ENCODE results near the gene SETX.
A peak's percentile ranks its signal among the peaks of the same experiment; 100 is the strongest.

The SETX gene

GRCh38 chr9:132239999-132240840, 114.6 kb downstream of the SETX start:
- Histone ChIP-seq H3K27ac (ENCODE audit: low read depth, low read length) (no peak overlapping the region), H3K9me3 (ENCODE audit: control insufficient read depth, insufficient read depth, low read length) (no peaks in the 10 kb centered on the region), H3K27me3 (ENCODE audit: control insufficient read depth, insufficient read depth, low read length) (peaks cover 30% of the 10 kb centered on the region), H3K9ac (ENCODE audit: low read depth, low read length) (no peak overlapping the region), H3K36me3 (ENCODE audit: control insufficient read depth, insufficient read depth, low read length) (no peaks in the 10 kb centered on the region), H3K4me3 (ENCODE audit: low read depth, low read length) (peak overlapping the region; percentile 69), H3K4me1 (ENCODE audit: control insufficient read depth, insufficient read depth, low read length) (peaks cover 12% of the 10 kb centered on the region; the same call in 1 of the 2 replicates)

- H3K36me3 ChIP-seq (ENCODE audit: control insufficient read depth, insufficient read depth, low read length): no peaks in the 10 kb centered on the region
- no peak overlapping the region for H3K27ac ChIP-seq (ENCODE audit: low read depth, low read length)
- H3K27me3 ChIP-seq (ENCODE audit: control insufficient read depth, insufficient read depth, low read length): peaks cover 30% of the 10 kb centered on the region
- no peak overlapping the region for H3K9ac ChIP-seq (ENCODE audit: low read depth, low read length)
- peaks cover 12% of the 10 kb centered on the region; the same call in 1 of the 2 replicates for H3K4me1 ChIP-seq (ENCODE audit: control insufficient read depth, insufficient read depth, low read length)
- H3K9me3 ChIP-seq (ENCODE audit: control insufficient read depth, insufficient read depth, low read length): no peaks in the 10 kb centered on the region
- no peak overlapping the region for H3K4me3 ChIP-seq (ENCODE audit: low read depth, low read length)
Measured at GRCh38 chr9:132239518-132239917, 115.3 kb downstream of the SETX start.

GRCh38 chr9:132238992-132239391, 115.8 kb downstream of the SETX start:
- H3K36me3 ChIP-seq (ENCODE audit: control insufficient read depth, insufficient read depth, low read length): no peaks in the 10 kb centered on the region
- H3K4me1 ChIP-seq (ENCODE audit: control insufficient read depth, insufficient read depth, low read length): peaks cover 11% of the 10 kb centered on the region; the same call in 1 of the 2 replicates
- no peaks in the 10 kb centered on the region for H3K9me3 ChIP-seq (ENCODE audit: control insufficient read depth, insufficient read depth, low read length)
- peaks cover 28% of the 10 kb centered on the region for H3K27me3 ChIP-seq (ENCODE audit: control insufficient read depth, insufficient read depth, low read length)
- H3K4me3 ChIP-seq (ENCODE audit: low read depth, low read length): no peak overlapping the region
- H3K27ac ChIP-seq (ENCODE audit: low read depth, low read length): no peak overlapping the region
- no peak overlapping the region for H3K9ac ChIP-seq (ENCODE audit: low read depth, low read length)

GRCh38 chr9:132238026-132238972, 116.5 kb downstream of the SETX start:
- Histone ChIP-seq H3K4me1 (ENCODE audit: control insufficient read depth, insufficient read depth, low read length) (peaks cover 6% of the 10 kb centered on the region; the same call in 1 of the 2 replicates), H3K9ac (ENCODE audit: low read depth, low read length) (no peak overlapping the region), H3K27me3 (ENCODE audit: control insufficient read depth, insufficient read depth, low read length) (peaks cover 21% of the 10 kb centered on the region)

GRCh38 chr9:132237481-132237880, 117.3 kb downstream of the SETX start:
- H3K9ac ChIP-seq (ENCODE audit: low read depth, low read length): no peak overlapping the region
- H3K4me3 ChIP-seq (ENCODE audit: low read depth, low read length): no peak overlapping the region
- H3K27me3 ChIP-seq (ENCODE audit: control insufficient read depth, insufficient read depth, low read length): peaks cover 13% of the 10 kb centered on the region
- H3K27ac ChIP-seq (ENCODE audit: low read depth, low read length): no peak overlapping the region
- no peaks in the 10 kb centered on the region for H3K9me3 ChIP-seq (ENCODE audit: control insufficient read depth, insufficient read depth, low read length)
- 0 out of 2 replicates have a peak, but pooled peaks cover 1% of the 10 kb centered on the region for H3K4me1 ChIP-seq (ENCODE audit: control insufficient read depth, insufficient read depth, low read length)
- no peaks in the 10 kb centered on the region for H3K36me3 ChIP-seq (ENCODE audit: control insufficient read depth, insufficient read depth, low read length)

More at GRCh38 chr9:132238026-132238972, 116.5 kb downstream of the SETX start:
- Histone ChIP-seq H3K27ac (ENCODE audit: low read depth, low read length) (no peak overlapping the region), H3K36me3 (ENCODE audit: control insufficient read depth, insufficient read depth, low read length) (no peaks in the 10 kb centered on the region), H3K4me3 (ENCODE audit: low read depth, low read length) (no peak overlapping the region), H3K9me3 (ENCODE audit: control insufficient read depth, insufficient read depth, low read length) (no peaks in the 10 kb centered on the region)

- peaks cover 10% of the 10 kb centered on the region; the same call in 1 of the 2 replicates for H3K27me3 ChIP-seq (ENCODE audit: control insufficient read depth, insufficient read depth, low read length)
- no peaks in the 10 kb centered on the region for H3K4me1 ChIP-seq (ENCODE audit: control insufficient read depth, insufficient read depth, low read length)
- no peak overlapping the region for H3K27ac ChIP-seq (ENCODE audit: low read depth, low read length)
- H3K9me3 ChIP-seq (ENCODE audit: control insufficient read depth, insufficient read depth, low read length): no peaks in the 10 kb centered on the region
- no peaks in the 10 kb centered on the region for H3K36me3 ChIP-seq (ENCODE audit: control insufficient read depth, insufficient read depth, low read length)
- H3K9ac ChIP-seq (ENCODE audit: low read depth, low read length): no peak overlapping the region
- H3K4me3 ChIP-seq (ENCODE audit: low read depth, low read length): no peak overlapping the region
Measured at GRCh38 chr9:132236662-132237311, 118.0 kb downstream of the SETX start.

GRCh38 chr9:132235894-132236661, 118.7 kb downstream of the SETX start:
- H3K27me3 ChIP-seq (ENCODE audit: control insufficient read depth, insufficient read depth, low read length): 0 out of 2 replicates have a peak, but pooled peaks cover 10% of the 10 kb centered on the region
- no peaks in the 10 kb centered on the region for H3K36me3 ChIP-seq (ENCODE audit: control insufficient read depth, insufficient read depth, low read length)
- H3K4me1 ChIP-seq (ENCODE audit: control insufficient read depth, insufficient read depth, low read length): no peaks in the 10 kb centered on the region

GRCh38 chr9:132235125-132235524, 119.7 kb downstream of the SETX start:
- Histone ChIP-seq H3K9me3 (ENCODE audit: control insufficient read depth, insufficient read depth, low read length) (no peaks in the 10 kb centered on the region), H3K4me1 (ENCODE audit: control insufficient read depth, insufficient read depth, low read length) (no peaks in the 10 kb centered on the region)

More at GRCh38 chr9:132235894-132236661, 118.7 kb downstream of the SETX start:
- Histone ChIP-seq H3K9me3 (ENCODE audit: control insufficient read depth, insufficient read depth, low read length) (no peaks in the 10 kb centered on the region), H3K4me3 (ENCODE audit: low read depth, low read length) (no peak overlapping the region), H3K27ac (ENCODE audit: low read depth, low read length) (no peak overlapping the region), H3K9ac (ENCODE audit: low read depth, low read length) (no peak overlapping the region)

GRCh38 chr9:132234535-132234934, 120.3 kb downstream of the SETX start:
- Histone ChIP-seq H3K4me1 (ENCODE audit: control insufficient read depth, insufficient read depth, low read length) (no peaks in the 10 kb centered on the region), H3K9ac (ENCODE audit: low read depth, low read length) (no peak overlapping the region), H3K27me3 (ENCODE audit: control insufficient read depth, insufficient read depth, low read length) (no peaks in the 10 kb centered on the region), H3K9me3 (ENCODE audit: control insufficient read depth, insufficient read depth, low read length) (no peaks in the 10 kb centered on the region), H3K27ac (ENCODE audit: low read depth, low read length) (no peak overlapping the region), H3K4me3 (ENCODE audit: low read depth, low read length) (no peak overlapping the region), H3K36me3 (ENCODE audit: control insufficient read depth, insufficient read depth, low read length) (no peaks in the 10 kb centered on the region)

More at GRCh38 chr9:132235125-132235524, 119.7 kb downstream of the SETX start:
- Histone ChIP-seq H3K4me3 (ENCODE audit: low read depth, low read length) (no peak overlapping the region), H3K36me3 (ENCODE audit: control insufficient read depth, insufficient read depth, low read length) (no peaks in the 10 kb centered on the region), H3K27me3 (ENCODE audit: control insufficient read depth, insufficient read depth, low read length) (0 out of 2 replicates have a peak, but pooled peaks cover 4% of the 10 kb centered on the region), H3K27ac (ENCODE audit: low read depth, low read length) (no peak overlapping the region), H3K9ac (ENCODE audit: low read depth, low read length) (no peak overlapping the region)

- Histone ChIP-seq H3K4me1 (ENCODE audit: control insufficient read depth, insufficient read depth, low read length) (no peaks in the 10 kb centered on the region), H3K36me3 (ENCODE audit: control insufficient read depth, insufficient read depth, low read length) (no peaks in the 10 kb centered on the region), H3K9ac (ENCODE audit: low read depth, low read length) (no peak overlapping the region), H3K9me3 (ENCODE audit: control insufficient read depth, insufficient read depth, low read length) (no peaks in the 10 kb centered on the region), H3K4me3 (ENCODE audit: low read depth, low read length) (no peak overlapping the region), H3K27me3 (ENCODE audit: control insufficient read depth, insufficient read depth, low read length) (no peaks in the 10 kb centered on the region), H3K27ac (ENCODE audit: low read depth, low read length) (no peak overlapping the region)
Measured at GRCh38 chr9:132233138-132233537, 121.6 kb downstream of the SETX start.

Data from HUES48 (cell line).